Esophagus squamous epithelium (tissue), 5 donors: Measurements from ENCODE around the gene UAP1L1. TPM values are rescaled to one million over a fixed set of nuclear protein-coding genes. Genes with fewer than 3 reads are reported as not detected.
A peak's percentile ranks its signal among the peaks of the same experiment; 100 is the strongest.

Experiments used
- DNase-seq: peaks from one replicate; lab custom pipeline; 2025; lab: John Stamatoyannopoulos, UW
- H3K27ac ChIP-seq, 4 donors: fragments of 200-600 bp; sonication (generic); one replicate each; pipeline ENCODE4 v1.5.1; 2016 to 2019; ENCODE audit warnings: mild to moderate bottlenecking in 1 of 4
- H3K27me3 ChIP-seq, 4 donors: fragments of 200-600 bp; sonication (generic); 1 replicate in 3 of 4; 2 replicates in 1 of 4; pipeline versions ENCODE4 v1.5.1 to v1.6.0; 2017 to 2021; ENCODE audit warnings: antibody characterized with exemption in 1 of 4
- H3K36me3 ChIP-seq, 3 donors: fragments of 200-600 bp; sonication (generic); one replicate each; pipeline ENCODE4 v1.5.1; 2016 to 2019
- H3K4me1 ChIP-seq, 3 donors: fragments of 200-600 bp; sonication (generic); one replicate each; pipeline ENCODE4 v1.5.1; 2017 to 2019
- H3K4me3 ChIP-seq, 4 donors: fragments of 200-600 bp; sonication (generic); 1 replicate in 3 of 4; 2 replicates in 1 of 4; pipeline ENCODE4 v1.5.1; 2016 to 2019; ENCODE audit warnings: mild to moderate bottlenecking in 2 of 4, moderate library complexity in 1 of 4
- H3K9me3 ChIP-seq, 3 donors: fragments of 200-600 bp; sonication (generic); one replicate each; pipeline ENCODE4 v1.5.1; 2016 to 2019
- CTCF ChIP-seq, 6 experiments: fragments of 450-650 bp in 4 of 6; fragments of 200-600 bp in 2 of 6; sonication (generic) in 2 of 6; IDR thresholded peaks; one replicate each; pipeline ENCODE4 v1.5.1; 2016 to 2019; ENCODE audit warnings: antibody characterized with exemption in 6 of 6, mild to moderate bottlenecking in 4 of 6, moderate library complexity in 4 of 6
- POLR2A ChIP-seq, 4 donors: fragments of 450-650 bp; IDR thresholded peaks; one replicate each; pipeline ENCODE4 v1.6.1; 2017; ENCODE audit warnings: antibody characterized with exemption in 4 of 4, mild to moderate bottlenecking in 4 of 4, moderate library complexity in 3 of 4
- WGBS, 2 donors: methylation state at CpG; one replicate each; pipeline ENCODE4 v1.1.5; 2018; 5-methylcytosine and 5-hydroxymethylcytosine counted together
- intact Hi-C: fragments of 100-400 bp; cut with DNase I; formaldehyde crosslinking; loops from one replicate; pipeline ENCODE4 v1.15.0; 2022
- total RNA-seq, 4 donors: library from RNA; depleted of rRNA; stranded (reverse); fragments of >200 nt; gene quantifications; one replicate each; pipeline ENCODE4 v1.1.0, GENCODE V29; 2016
- donor health status: DM: yes; HTN: yes; CAD: no.

Gene UAP1L1
- total RNA-seq, 4 donors from 2014 or later, result 2.2 to 4.7 (median 3.7) TPM

GRCh38 chr9:137053944-137054931 is 23.1 kb upstream of the UAP1L1 start, which contains the start of gene ENTPD2:
Gene ENTPD2, minus strand, starts transcription at chr9:137054061. Its CDS starts 64 bp downstream, at chr9:137053997.
- DNase-seq, result no peak
- H3K27ac ChIP-seq, result peak within 1 kb of the TSS; percentile 17 to 63 (median 52)
- no peak for TF ChIP-seq CTCF (IDR thresholded peaks at IDR 0.05)
- peak in 1 of 4 donors; percentile 22 for TF ChIP-seq POLR2A (IDR thresholded peaks at IDR 0.05)
- 0% methylated on average over 1 of the region's 90 CpGs; no CpG with 5 or more reads in 1 of the 2 donors for WGBS, 2 donors
- intact Hi-C loops, result no loop called here
- H3K36me3 ChIP-seq, result no peaks in the 10 kb centered on the region
- H3K27me3 ChIP-seq, result peaks cover 0 to 65% (median 7%) of the 10 kb centered on the region in 4 donors
- peaks cover 29 to 61% (median 35%) of the 10 kb centered on the region in 3 donors for H3K4me1 ChIP-seq
- H3K9me3 ChIP-seq, result no peaks in the 10 kb centered on the region
- H3K4me3 ChIP-seq, result peak within 1 kb of the TSS; percentile 41 to 70 (median 51)

GRCh38 chr9:137054932-137055384 is 22.4 kb upstream of the UAP1L1 start:
- intact Hi-C loops, result no loop called here
- Histone ChIP-seq H3K4me1 (peaks cover 29 to 55% (median 35%) of the 10 kb centered on the region in 3 donors), H3K4me3 (peak overlapping the region in 1 of 4 donors; percentile 70), H3K27ac (peak overlapping the region; percentile 11 to 63 (median 52)), H3K9me3 (no peaks in the 10 kb centered on the region), H3K27me3 (peaks cover 0 to 58% (median 2%) of the 10 kb centered on the region in 4 donors), H3K36me3 (no peaks in the 10 kb centered on the region)
- 40 to 70% methylated on average over 1 to 2 of the region's 17 CpGs for WGBS, 2 donors
- TF ChIP-seq CTCF (IDR thresholded peaks at IDR 0.05) (no peak), POLR2A (IDR thresholded peaks at IDR 0.05) (no peak)
- DNase-seq, result no peak

- H3K4me1 ChIP-seq, result peaks cover 29 to 55% (median 35%) of the 10 kb centered on the region in 3 donors
- peaks cover 0 to 51% (median 2%) of the 10 kb centered on the region in 4 donors for H3K27me3 ChIP-seq
- H3K9me3 ChIP-seq, result no peaks in the 10 kb centered on the region
- peak overlapping the region in 1 of 4 donors; percentile 6 for H3K4me3 ChIP-seq
- TF ChIP-seq CTCF (IDR thresholded peaks at IDR 0.05) (no peak), POLR2A (IDR thresholded peaks at IDR 0.05) (no peak)
- no peak for DNase-seq
- H3K36me3 ChIP-seq, result no peaks in the 10 kb centered on the region
- peak overlapping the region; percentile 11 to 63 (median 52) for H3K27ac ChIP-seq
- 13 to 22% methylated on average over 3 to 12 of the region's 28 CpGs for WGBS, 2 donors
- intact Hi-C loops, result no loop called here
Measured at GRCh38 chr9:137055385-137056364, 21.6 kb upstream of the UAP1L1 start.

GRCh38 chr9:137056739-137057415 is 20.4 kb upstream of the UAP1L1 start:
- no peak for TF ChIP-seq CTCF (IDR thresholded peaks at IDR 0.05)
- no peak for TF ChIP-seq POLR2A (IDR thresholded peaks at IDR 0.05)
- peaks cover 29 to 55% (median 35%) of the 10 kb centered on the region in 3 donors for H3K4me1 ChIP-seq
- no peaks in the 10 kb centered on the region for H3K9me3 ChIP-seq
- DNase-seq, result no peak
- peaks cover 0 to 39% (median 2%) of the 10 kb centered on the region in 4 donors for H3K27me3 ChIP-seq
- H3K36me3 ChIP-seq, result no peaks in the 10 kb centered on the region
- H3K27ac ChIP-seq, result no peak overlapping the region
- no peak overlapping the region for H3K4me3 ChIP-seq
- intact Hi-C loops, result no loop called here
- 59 to 64% methylated on average over 15 to 17 of the region's 17 CpGs for WGBS, 2 donors
